CD14-positive monocyte (primary cell): Measurements from ENCODE around the gene BCL3. TPM values are rescaled to one million over a fixed set of nuclear protein-coding genes. Genes with fewer than 3 reads are reported as not detected.

Source experiments
- DNase-seq, 3 donors: peaks; one replicate each; pipeline ENCODE4 v3.0.0-alpha.2; 2011 to 2022
- H2AFZ ChIP-seq: 2 replicates; pipeline ENCODE4 v1.6.0; 2012; ENCODE audit warnings: mild to moderate bottlenecking, low read depth, low read length, inconsistent platforms; ENCODE audit not compliant: insufficient read depth, poor library complexity, severe bottlenecking
- H3K27ac ChIP-seq, 2 donors: 1 replicate in 1 of 2; 2 replicates in 1 of 2; pipeline ENCODE4 v1.5.1; 2012 to 2013; ENCODE audit warnings: low read length in 2 of 2, control low read depth in 1 of 2, inconsistent platforms in 1 of 2, low read depth in 1 of 2, mild to moderate bottlenecking in 1 of 2
- H3K27me3 ChIP-seq, 2 donors: one replicate each; pipeline versions ENCODE4 v1.6.0 to v1.6.1; 2011 to 2013; ENCODE audit warnings: low read length in 2 of 2; ENCODE audit not compliant: control insufficient read depth in 2 of 2, insufficient read depth in 2 of 2
- H3K36me3 ChIP-seq, 2 donors: replicated peaks in 1 of 2; 1 replicate in 1 of 2; 2 replicates in 1 of 2; pipeline versions ENCODE4 v1.5.1 to v1.6.1; 2012 to 2013; ENCODE audit warnings: low read length in 2 of 2, control low read depth in 1 of 2, inconsistent platforms in 1 of 2, mild to moderate bottlenecking in 1 of 2; ENCODE audit not compliant: insufficient read depth in 2 of 2, control insufficient read depth in 1 of 2
- H3K4me1 ChIP-seq, 2 donors: 1 replicate in 1 of 2; 2 replicates in 1 of 2; pipeline versions ENCODE4 v1.5.1 to v1.6.1; 2012 to 2013; ENCODE audit warnings: low read length in 2 of 2, control low read depth in 1 of 2, inconsistent platforms in 1 of 2, mild to moderate bottlenecking in 1 of 2, moderate library complexity in 1 of 2; ENCODE audit not compliant: insufficient read depth in 2 of 2, control insufficient read depth in 1 of 2
- H3K4me2 ChIP-seq: replicated peaks from 2 replicates; pipeline ENCODE3; 2012; ENCODE audit warnings: low read length, moderate library complexity, mild to moderate bottlenecking; ENCODE audit not compliant: poor library complexity, severe bottlenecking; ENCODE audit errors: extremely low read depth
- H3K4me3 ChIP-seq, 3 experiments: fragments of 200-600 bp in 1 of 3; sonication (generic) in 1 of 3; replicated peaks in 1 of 3; 1 replicate in 2 of 3; 2 replicates in 1 of 3; pipeline ENCODE4 v1.5.1; 2011 to 2013; ENCODE audit warnings: low read length in 3 of 3, mild to moderate bottlenecking in 3 of 3, control low read depth in 2 of 3, low read depth in 2 of 3, inconsistent platforms in 1 of 3, moderate library complexity in 1 of 3
- H3K79me2 ChIP-seq: 2 replicates; pipeline ENCODE4 v1.6.0; 2012; ENCODE audit warnings: mild to moderate bottlenecking, control low read depth, inconsistent platforms, low read length, moderate library complexity; ENCODE audit not compliant: insufficient read depth
- H3K9ac ChIP-seq: 2 replicates; pipeline ENCODE4 v1.6.0; 2017; ENCODE audit warnings: low read length, mild to moderate bottlenecking; ENCODE audit not compliant: insufficient read depth, poor library complexity, severe bottlenecking
- H3K9me3 ChIP-seq, 2 donors: replicated peaks in 1 of 2; 1 replicate in 1 of 2; 2 replicates in 1 of 2; pipeline versions ENCODE4 v1.5.1 to v1.6.1; 2012 to 2013; ENCODE audit warnings: low read length in 2 of 2, control low read depth in 1 of 2; ENCODE audit not compliant: control insufficient read depth in 1 of 2, insufficient read depth in 1 of 2
- H4K20me1 ChIP-seq: 2 replicates; pipeline ENCODE4 v1.6.0; 2012; ENCODE audit warnings: mild to moderate bottlenecking, low read length, control low read depth, moderate library complexity; ENCODE audit not compliant: insufficient read depth
- H3K27ac Mint-ChIP-seq, 7 donors: one replicate each; pipeline ENCODE4 v1.8.0; 2020; ENCODE audit warnings: mild to moderate bottlenecking in 7 of 7, mixed read lengths in 7 of 7, moderate library complexity in 6 of 7, inconsistent platforms in 2 of 7
- H3K27me3 Mint-ChIP-seq, 3 donors: one replicate each; pipeline ENCODE4 v1.8.0; 2021 to 2022; ENCODE audit warnings: low read depth in 3 of 3, mild to moderate bottlenecking in 3 of 3, mixed read lengths in 3 of 3, moderate library complexity in 3 of 3, inconsistent platforms in 1 of 3
- H3K36me3 Mint-ChIP-seq, 2 donors: one replicate each; pipeline ENCODE4 v1.8.0; 2020; ENCODE audit warnings: mixed read lengths in 2 of 2, inconsistent platforms in 1 of 2, mild to moderate bottlenecking in 1 of 2
- H3K4me1 Mint-ChIP-seq: one replicate; pipeline ENCODE4 v1.8.0; 2020; ENCODE audit warnings: mild to moderate bottlenecking, mixed read lengths
- H3K4me3 Mint-ChIP-seq, 2 donors: one replicate each; pipeline ENCODE4 v1.8.0; 2020; ENCODE audit warnings: mild to moderate bottlenecking in 2 of 2, mixed read lengths in 2 of 2, moderate library complexity in 1 of 2
- H3K9me3 Mint-ChIP-seq, 7 donors: one replicate each; pipeline ENCODE4 v1.8.0; 2020 to 2022; ENCODE audit warnings: mixed read lengths in 7 of 7, mild to moderate bottlenecking in 6 of 7, moderate library complexity in 6 of 7, inconsistent platforms in 2 of 7
- CTCF ChIP-seq: fragments of 200-600 bp; IDR thresholded peaks from one replicate; pipeline ENCODE4 v1.8.0; 2022; ENCODE audit warnings: antibody characterized with exemption, mild to moderate bottlenecking
- WGBS: methylation state at CpG from one replicate; pipeline ENCODE4 v1.1.5; 2013; ENCODE audit warnings: missing lambda C conversion rate; ENCODE audit not compliant: insufficient coverage; 5-methylcytosine and 5-hydroxymethylcytosine counted together
- intact Hi-C, 2 donors: fragments of 100-400 bp; cut with micrococcal nuclease; formaldehyde crosslinking; loops; one replicate each; pipeline versions ENCODE4 v1.15.0 to v1.15.1; 2023
- polyA plus RNA-seq, 3 donors: library from polyadenylated mRNA; depleted of rRNA in 1 of 3; unstranded in 2 of 3; stranded (reverse) in 1 of 3; fragments of 300-500 nt in 2 of 3; fragments of >200 nt in 1 of 3; fragmentation: Illumina TruSeq in 2 of 3; gene quantifications; 1 replicate in 2 of 3; 2 replicates in 1 of 3; pipeline ENCODE4 v1.2.3, GENCODE V29; 2012 to 2021

The BCL3 gene
- polyA plus RNA-seq, 3 donors = 18.7 to 160 (median 23.1) TPM

GRCh38 chr19:44710483-44710882 lies 38.0 kb upstream of the BCL3 start:
- WGBS = 29% methylated on average over 10 of the region's 14 CpGs
- Histone ChIP-seq H3K9ac (no peak overlapping the region), H3K27me3 (no peaks in the 10 kb centered on the region), H3K9me3 (peaks cover 10% of the 10 kb centered on the region in 2 donors), H3K4me1 (peaks cover 0 to 4% of the 10 kb centered on the region in 2 donors), H3K4me3 (no peak overlapping the region), H3K4me2 (no peak overlapping the region), H3K79me2 (no peaks in the 10 kb centered on the region), H3K36me3 (no peaks in the 10 kb centered on the region), H4K20me1 (no peaks in the 10 kb centered on the region), H2AFZ (no peak overlapping the region), H3K27ac (no peak overlapping the region)
- Mint-ChIP-seq H3K9me3 (peaks cover 9 to 17% (median 11%) of the 10 kb centered on the region in 7 donors), H3K4me1 (peaks cover 8% of the 10 kb centered on the region), H3K4me3 (no peak overlapping the region), H3K36me3 (no peaks in the 10 kb centered on the region), H3K27me3 (peaks cover 1 to 11% (median 2%) of the 10 kb centered on the region in 3 donors), H3K27ac (peak overlapping the region in 1 of 7 donors; percentile 59)
- no peak for DNase-seq
- no peak for TF ChIP-seq CTCF
- intact Hi-C loops = loop anchor here in 1 of 2 donors (10.0 kb wide), 1 partner anchor 136 kb away; no protein-coding TSS in a partner anchor

- intact Hi-C loops = loop anchor here in 1 of 2 donors (10.0 kb wide), 1 partner anchor 138 kb away; no protein-coding TSS in a partner anchor
- H3K36me3 Mint-ChIP-seq = no peaks in the 10 kb centered on the region
- H3K27ac Mint-ChIP-seq = peak overlapping the region in 1 of 7 donors; percentile 49
- no peak overlapping the region for H3K27ac ChIP-seq
- no peaks in the 10 kb centered on the region for H3K79me2 ChIP-seq
- no peaks in the 10 kb centered on the region for H3K36me3 ChIP-seq
- H2AFZ ChIP-seq = no peak overlapping the region
- WGBS = no CpG with 5 or more reads among the region's 4 CpGs
- H3K4me1 ChIP-seq = peaks cover 0 to 5% of the 10 kb centered on the region in 2 donors
- H3K4me3 ChIP-seq = no peak overlapping the region
- H3K4me2 ChIP-seq = no peak overlapping the region
- H3K9me3 ChIP-seq = peaks cover 15% of the 10 kb centered on the region in 2 donors
- no peaks in the 10 kb centered on the region for H4K20me1 ChIP-seq
- peaks cover 1 to 11% (median 2%) of the 10 kb centered on the region in 3 donors for H3K27me3 Mint-ChIP-seq
- peaks cover 12 to 21% (median 16%) of the 10 kb centered on the region in 7 donors for H3K9me3 Mint-ChIP-seq
- no peak overlapping the region for H3K9ac ChIP-seq
- H3K4me3 Mint-ChIP-seq = no peak overlapping the region
- no peak for TF ChIP-seq CTCF
- no peaks in the 10 kb centered on the region for H3K27me3 ChIP-seq
- DNase-seq = peak in 1 of 3 donors; percentile 54
- H3K4me1 Mint-ChIP-seq = peaks cover 8% of the 10 kb centered on the region
These were observed 35.5 kb upstream of the BCL3 start for GRCh38 chr19:44712864-44713515.
